Activated CD8-positive, alpha-beta T cell treated with anti-CD3 and anti-CD28 coated beads for 36 hours (primary cell): ENCODE results near the gene PYHIN1. TPM values are rescaled to one million over a fixed set of nuclear protein-coding genes. Genes with fewer than 3 reads are reported as not detected.

Experiments
- ATAC-seq: fragments of 200-7000 bp; cut with Tn5 transposase; one replicate; pipeline ENCODE4 v1.10.0; 2021; ENCODE audit warnings: mild to moderate bottlenecking, moderate library complexity
- CTCF ChIA-PET: fragments of 350-600 bp; sonication (Branson Sonifier 250); formaldehyde crosslinking; loops from one replicate; lab custom pipeline; 2021; ENCODE audit warnings: antibody characterized with exemption; lab: Charles Lee
- POLR2A ChIA-PET: fragments of 350-600 bp; sonication (Branson Sonifier 250); formaldehyde crosslinking; loops from one replicate; lab custom pipeline; 2021; ENCODE audit warnings: antibody characterized with exemption; lab: Charles Lee
- DNase-seq: peaks from one replicate; pipeline ENCODE4 v3.0.0-alpha.2; 2020
- H3K27ac Mint-ChIP-seq: one replicate; pipeline ENCODE4 v1.8.0; 2021; ENCODE audit warnings: mild to moderate bottlenecking, mixed read lengths
- H3K27me3 Mint-ChIP-seq: one replicate; pipeline ENCODE4 v1.8.0; 2021; ENCODE audit warnings: mixed read lengths
- H3K36me3 Mint-ChIP-seq: one replicate; pipeline ENCODE4 v1.8.0; 2021; ENCODE audit warnings: low read depth, mixed read lengths
- H3K4me1 Mint-ChIP-seq: one replicate; pipeline ENCODE4 v1.8.0; 2021; ENCODE audit warnings: low read depth, mixed read lengths
- H3K4me3 Mint-ChIP-seq: one replicate; pipeline ENCODE4 v1.8.0; 2021; ENCODE audit warnings: mild to moderate bottlenecking, moderate library complexity, mixed read lengths
- H3K9me3 Mint-ChIP-seq: one replicate; pipeline ENCODE4 v1.8.0; 2021; ENCODE audit warnings: mixed read lengths
- CTCF ChIP-seq: fragments of 200-600 bp; IDR thresholded peaks from one replicate; pipeline ENCODE4 v1.8.0; 2022; ENCODE audit warnings: antibody characterized with exemption, mild to moderate bottlenecking
- intact Hi-C: fragments of 100-400 bp; cut with micrococcal nuclease; formaldehyde crosslinking; loops from one replicate; pipeline ENCODE4 v1.10.0; 2022
- total RNA-seq, 2 experiments: library from RNA; stranded (reverse); gene quantifications; one replicate each; pipeline ENCODE4 v1.2.3, GENCODE V29; 2021

Gene PYHIN1
- total RNA-seq, 2 experiments from 2014 or later = 7.0 to 8.5 TPM

GRCh38 chr1:159015440-159015909 lies 84.1 kb downstream of the PYHIN1 start:
- Mint-ChIP-seq H3K4me1 (peaks cover 38% of the 10 kb centered on the region), H3K9me3 (no peaks in the 10 kb centered on the region), H3K27me3 (no peaks in the 10 kb centered on the region), H3K36me3 (peaks cover 91% of the 10 kb centered on the region), H3K4me3 (peak overlapping the region; percentile 84), H3K27ac (peak overlapping the region; percentile 97)
- peak; percentile 13 for TF ChIP-seq CTCF
- DNase-seq (peak; percentile 83), ATAC-seq (peak; percentile 85)
- POLR2A ChIA-PET = interaction anchor here (0.9 to 1.5 kb wide), 4 partner anchors 10 to 62 kb away, joined by 3 to 7 read pairs (median 4); partner anchors contain the start of gene AIM2
- intact Hi-C loops = no loop called here
- CTCF ChIA-PET = interaction anchor here (1.0 kb wide), 1 partner anchor 53 kb away, joined by 3 read pairs; no protein-coding TSS in a partner anchor

DNA sequence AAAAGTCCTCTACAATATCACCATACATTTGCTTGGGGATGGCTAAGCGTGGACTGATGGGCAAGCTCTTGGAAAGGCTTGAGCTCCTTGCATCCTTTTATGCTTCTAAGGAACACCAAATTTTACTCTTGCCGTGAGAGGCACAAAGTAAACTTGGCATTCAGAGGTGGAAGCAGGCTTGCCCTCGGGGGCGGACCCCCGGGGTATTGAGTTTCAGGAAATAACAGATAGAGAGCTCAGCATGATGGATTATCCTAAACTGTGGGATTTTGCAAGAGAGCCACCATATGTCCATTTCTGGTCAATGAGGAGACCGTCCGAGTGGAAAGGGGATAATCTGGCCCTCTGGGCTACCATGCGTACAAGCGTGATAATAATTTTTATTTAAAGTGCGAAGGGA lies 92.4 kb downstream of the PYHIN1 start:
- peaks cover 73% of the 10 kb centered on the region for H3K4me1 Mint-ChIP-seq
- intact Hi-C loops = no loop called here
- no peak overlapping the region for H3K27ac Mint-ChIP-seq
- ChIA-PET POLR2A (interaction anchor here (2.2 kb wide), 1 partner anchor 14 kb away, joined by 6 read pairs; the partner anchor contains the start of gene IFI16), CTCF (interaction anchor here (1.1 kb wide), 1 partner anchor 17 kb away, joined by 3 read pairs; no protein-coding TSS in a partner anchor)
- no peak for ATAC-seq
- peaks cover 87% of the 10 kb centered on the region for H3K36me3 Mint-ChIP-seq
- no peak overlapping the region for H3K4me3 Mint-ChIP-seq
- no peaks in the 10 kb centered on the region for H3K27me3 Mint-ChIP-seq
- DNase-seq = no peak
- H3K9me3 Mint-ChIP-seq = peaks cover 7% of the 10 kb centered on the region
- no peak for TF ChIP-seq CTCF

- no peak overlapping the region for H3K4me3 Mint-ChIP-seq
- peaks cover 74% of the 10 kb centered on the region for H3K4me1 Mint-ChIP-seq
- ChIA-PET CTCF (no interaction called here), POLR2A (interaction anchor here (0.9 to 1.5 kb wide), 2 partner anchors 15 to 43 kb away, joined by 3 to 5 read pairs; no protein-coding TSS in a partner anchor)
- H3K27me3 Mint-ChIP-seq = no peaks in the 10 kb centered on the region
- TF ChIP-seq CTCF = no peak
- DNase-seq = no peak
- no peak for ATAC-seq
- peaks cover 7% of the 10 kb centered on the region for H3K9me3 Mint-ChIP-seq
- intact Hi-C loops = no loop called here
- H3K27ac Mint-ChIP-seq = no peak overlapping the region
- peaks cover 88% of the 10 kb centered on the region for H3K36me3 Mint-ChIP-seq
These were observed 93.7 kb downstream of the PYHIN1 start for GRCh38 chr1:159025043-159025442.

Other genes with a start within 250 kb of the PYHIN1 start
- under 1 TPM in 1 of 2 experiments, not detected in 1; 0.31 TPM for gene SPTA1, start 244.8 kb upstream of the PYHIN1 start, total RNA-seq
- not detected for gene OR6K2, start 230.9 kb upstream of the PYHIN1 start, total RNA-seq
- not detected for gene OR6K3, start 210.8 kb upstream of the PYHIN1 start, total RNA-seq
- gene OR6K6, start 176.8 kb upstream of the PYHIN1 start, total RNA-seq = not detected
- gene OR6N1, start 159.4 kb upstream of the PYHIN1 start, total RNA-seq = not detected
- not detected for gene OR6N2, start 150.3 kb upstream of the PYHIN1 start, total RNA-seq
- not detected for gene MNDA, start 100.2 kb upstream of the PYHIN1 start, total RNA-seq
- 100 to 1,000 TPM; 190 to 199 TPM for gene IFI16, start 78.4 kb downstream of the PYHIN1 start, total RNA-seq
- 1 to 10 TPM; 6.7 to 8.6 TPM for gene AIM2, start 145.2 kb downstream of the PYHIN1 start, total RNA-seq
- gene CADM3, start 240.1 kb downstream of the PYHIN1 start, total RNA-seq = not detected